ENCODE measurements around the gene KCNH4. TPM values are rescaled to one million over a fixed set of nuclear protein-coding genes. Genes with fewer than 3 reads are reported as not detected.
"Not testable (repeated sequence)": the region's sequence is repeated elsewhere in the genome, so short reads cannot be mapped to it uniquely, and the experiment has no call there.

Gene KCNH4
- total and polyA plus RNA-seq, 4 donors, result 0.01 TPM; not detected in 3

GRCh38 chr17:42146911-42147607 lies 33.9 kb downstream of the KCNH4 start:
- 92% methylated on average over 13 of the region's 13 CpGs for WGBS
- H3K36me3 ChIP-seq (ENCODE audit: control insufficient read depth in 4 of 4, insufficient read depth in 3 of 4, low read depth in 1 of 4, low read length in 3 of 4), result peaks cover 0 to 16% (median 8%) of the 10 kb centered on the region in 4 donors

GRCh38 chr17:42143138-42143537 lies 37.8 kb downstream of the KCNH4 start:
- 85% methylated on average over 4 of the region's 4 CpGs for WGBS
- H3K36me3 ChIP-seq (ENCODE audit: control insufficient read depth in 4 of 4, insufficient read depth in 3 of 4, low read depth in 1 of 4, low read length in 3 of 4), result peaks cover 5 to 10% (median 9%) of the 10 kb centered on the region in 4 donors
- DNase-seq (ENCODE audit: low spot score); H3K27ac ChIP-seq (ENCODE audit: low read depth in 1 of 2, low read length in 2 of 2); H3K27me3 ChIP-seq (ENCODE audit: control insufficient read depth in 4 of 4, insufficient read depth in 4 of 4, low read length in 3 of 4); H3K9me3 ChIP-seq (ENCODE audit: control insufficient read depth in 4 of 4, low read length in 3 of 4); H3K9ac ChIP-seq (ENCODE audit: low read depth in 1 of 2, low read length in 2 of 2); H3K4me3 ChIP-seq (ENCODE audit: low read depth in 1 of 3, low read length in 3 of 3): not testable (repeated sequence)
- H3K4me1 ChIP-seq (ENCODE audit: control insufficient read depth in 4 of 4, insufficient read depth in 4 of 4, low read length in 3 of 4), result peaks cover 0 to 15% (median 4%) of the 10 kb centered on the region in 4 donors

More at GRCh38 chr17:42146911-42147607, 33.9 kb downstream of the KCNH4 start:
- DNase-seq (ENCODE audit: low spot score), result no peak
- no peaks in the 10 kb centered on the region for H3K27me3 ChIP-seq (ENCODE audit: control insufficient read depth in 4 of 4, insufficient read depth in 4 of 4, low read length in 3 of 4)
- no peaks in the 10 kb centered on the region for H3K9me3 ChIP-seq (ENCODE audit: control insufficient read depth in 4 of 4, low read length in 3 of 4)
- H3K4me3 ChIP-seq (ENCODE audit: low read depth in 1 of 3, low read length in 3 of 3), result no peak overlapping the region
- H3K4me1 ChIP-seq (ENCODE audit: control insufficient read depth in 4 of 4, insufficient read depth in 4 of 4, low read length in 3 of 4), result peaks cover 0 to 6% (median 2%) of the 10 kb centered on the region in 4 donors
- H3K9ac ChIP-seq (ENCODE audit: low read depth in 1 of 2, low read length in 2 of 2), result no peak overlapping the region
- H3K27ac ChIP-seq (ENCODE audit: low read depth in 1 of 2, low read length in 2 of 2), result no peak overlapping the region
- no peak for TF ChIP-seq FOXA2 (IDR thresholded peaks at IDR 0.05)
- TF ChIP-seq EGR1 (IDR thresholded peaks at IDR 0.05; ENCODE audit: low read depth in 2 of 2), result no peak
- no peak for TF ChIP-seq HNF4A (conservative IDR thresholded peaks at IDR 0.05)
- TF ChIP-seq RAD21 (IDR thresholded peaks at IDR 0.05), result no peak
- TF ChIP-seq, protein P1, sequence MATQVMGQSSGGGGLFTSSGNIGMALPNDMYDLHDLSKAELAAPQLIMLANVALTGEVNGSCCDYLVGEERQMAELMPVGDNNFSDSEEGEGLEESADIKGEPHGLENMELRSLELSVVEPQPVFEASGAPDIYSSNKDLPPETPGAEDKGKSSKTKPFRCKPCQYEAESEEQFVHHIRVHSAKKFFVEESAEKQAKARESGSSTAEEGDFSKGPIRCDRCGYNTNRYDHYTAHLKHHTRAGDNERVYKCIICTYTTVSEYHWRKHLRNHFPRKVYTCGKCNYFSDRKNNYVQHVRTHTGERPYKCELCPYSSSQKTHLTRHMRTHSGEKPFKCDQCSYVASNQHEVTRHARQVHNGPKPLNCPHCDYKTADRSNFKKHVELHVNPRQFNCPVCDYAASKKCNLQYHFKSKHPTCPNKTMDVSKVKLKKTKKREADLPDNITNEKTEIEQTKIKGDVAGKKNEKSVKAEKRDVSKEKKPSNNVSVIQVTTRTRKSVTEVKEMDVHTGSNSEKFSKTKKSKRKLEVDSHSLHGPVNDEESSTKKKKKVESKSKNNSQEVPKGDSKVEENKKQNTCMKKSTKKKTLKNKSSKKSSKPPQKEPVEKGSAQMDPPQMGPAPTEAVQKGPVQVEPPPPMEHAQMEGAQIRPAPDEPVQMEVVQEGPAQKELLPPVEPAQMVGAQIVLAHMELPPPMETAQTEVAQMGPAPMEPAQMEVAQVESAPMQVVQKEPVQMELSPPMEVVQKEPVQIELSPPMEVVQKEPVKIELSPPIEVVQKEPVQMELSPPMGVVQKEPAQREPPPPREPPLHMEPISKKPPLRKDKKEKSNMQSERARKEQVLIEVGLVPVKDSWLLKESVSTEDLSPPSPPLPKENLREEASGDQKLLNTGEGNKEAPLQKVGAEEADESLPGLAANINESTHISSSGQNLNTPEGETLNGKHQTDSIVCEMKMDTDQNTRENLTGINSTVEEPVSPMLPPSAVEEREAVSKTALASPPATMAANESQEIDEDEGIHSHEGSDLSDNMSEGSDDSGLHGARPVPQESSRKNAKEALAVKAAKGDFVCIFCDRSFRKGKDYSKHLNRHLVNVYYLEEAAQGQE (IDR thresholded peaks at IDR 0.05), result no peak
- no peak for TF ChIP-seq NR2F2 (IDR thresholded peaks at IDR 0.05)
- no peak for TF ChIP-seq FOXA1 (IDR thresholded peaks at IDR 0.05)
- TF ChIP-seq TAF1 (conservative IDR thresholded peaks at IDR 0.05), result no peak
- no peak for TF ChIP-seq RXRA (IDR thresholded peaks at IDR 0.05)

DNA sequence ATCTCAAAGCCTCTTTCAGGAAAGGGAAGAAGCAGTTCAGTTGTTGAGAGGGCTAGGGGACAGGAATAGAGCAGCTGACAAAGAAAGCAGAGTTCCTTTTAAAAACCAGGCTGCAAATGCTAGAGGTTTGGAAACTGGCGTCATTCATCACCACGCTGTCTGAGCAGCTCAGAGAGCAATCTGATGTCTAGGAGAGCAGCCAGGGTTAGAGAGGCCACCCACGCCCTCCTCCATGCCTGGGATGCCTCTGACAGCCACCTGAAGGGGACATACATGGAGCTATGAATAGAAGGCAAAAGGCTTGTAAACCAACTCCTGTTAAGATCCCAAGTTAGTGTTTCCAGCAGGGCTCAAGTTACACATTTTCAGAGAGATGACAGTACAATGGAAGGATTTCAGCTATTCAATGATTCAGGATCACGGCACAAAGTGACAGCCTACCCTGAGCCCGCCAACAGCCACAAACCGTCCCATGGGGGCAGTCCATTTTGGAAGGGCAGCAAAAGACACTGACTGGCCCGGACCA lies 38.5 kb downstream of the KCNH4 start:
- Histone ChIP-seq H3K36me3 (ENCODE audit: control insufficient read depth in 4 of 4, insufficient read depth in 3 of 4, low read depth in 1 of 4, low read length in 3 of 4) (peaks cover 5 to 10% (median 8%) of the 10 kb centered on the region in 4 donors), H3K9ac (ENCODE audit: low read depth in 1 of 2, low read length in 2 of 2) (no peak overlapping the region), H3K4me1 (ENCODE audit: control insufficient read depth in 4 of 4, insufficient read depth in 4 of 4, low read length in 3 of 4) (peaks cover 0 to 15% (median 5%) of the 10 kb centered on the region in 4 donors), H3K27ac (ENCODE audit: low read depth in 1 of 2, low read length in 2 of 2) (no peak overlapping the region), H3K27me3 (ENCODE audit: control insufficient read depth in 4 of 4, insufficient read depth in 4 of 4, low read length in 3 of 4) (no peaks in the 10 kb centered on the region), H3K9me3 (ENCODE audit: control insufficient read depth in 4 of 4, low read length in 3 of 4) (no peaks in the 10 kb centered on the region), H3K4me3 (ENCODE audit: low read depth in 1 of 3, low read length in 3 of 3) (no peak overlapping the region)
- no peak for TF ChIP-seq YY1 (IDR thresholded peaks at IDR 0.05)
- no peak for TF ChIP-seq JUND (IDR thresholded peaks at IDR 0.05)
- no peak for TF ChIP-seq HNF4G (IDR thresholded peaks at IDR 0.05)
- no peak for TF ChIP-seq ATF3 (IDR thresholded peaks at IDR 0.05)
- TF ChIP-seq RAD21 (IDR thresholded peaks at IDR 0.05), result no peak
- no peak for TF ChIP-seq GABPA (IDR thresholded peaks at IDR 0.05 in 1 of 2, conservative IDR thresholded peaks at IDR 0.05 in 1 of 2)
- TF ChIP-seq SP1 (IDR thresholded peaks at IDR 0.05), result no peak
- TF ChIP-seq FOXA1 (IDR thresholded peaks at IDR 0.05), result no peak
- TF ChIP-seq RXRA (IDR thresholded peaks at IDR 0.05), result no peak
- no peak for TF ChIP-seq EGR1 (IDR thresholded peaks at IDR 0.05; ENCODE audit: low read depth in 2 of 2)
- TF ChIP-seq, protein P2, sequence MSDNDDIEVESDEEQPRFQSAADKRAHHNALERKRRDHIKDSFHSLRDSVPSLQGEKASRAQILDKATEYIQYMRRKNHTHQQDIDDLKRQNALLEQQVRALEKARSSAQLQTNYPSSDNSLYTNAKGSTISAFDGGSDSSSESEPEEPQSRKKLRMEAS (IDR thresholded peaks at IDR 0.05), result no peak
- no peak for TF ChIP-seq NR2F2 (IDR thresholded peaks at IDR 0.05)
- DNase-seq (ENCODE audit: low spot score), result no peak
- WGBS, result 90% methylated on average over 7 of the region's 7 CpGs
